ENCODE data around the gene HASPIN.
A peak's percentile ranks its signal among the peaks of the same experiment; 100 is the strongest.

Gene HASPIN

DNA sequence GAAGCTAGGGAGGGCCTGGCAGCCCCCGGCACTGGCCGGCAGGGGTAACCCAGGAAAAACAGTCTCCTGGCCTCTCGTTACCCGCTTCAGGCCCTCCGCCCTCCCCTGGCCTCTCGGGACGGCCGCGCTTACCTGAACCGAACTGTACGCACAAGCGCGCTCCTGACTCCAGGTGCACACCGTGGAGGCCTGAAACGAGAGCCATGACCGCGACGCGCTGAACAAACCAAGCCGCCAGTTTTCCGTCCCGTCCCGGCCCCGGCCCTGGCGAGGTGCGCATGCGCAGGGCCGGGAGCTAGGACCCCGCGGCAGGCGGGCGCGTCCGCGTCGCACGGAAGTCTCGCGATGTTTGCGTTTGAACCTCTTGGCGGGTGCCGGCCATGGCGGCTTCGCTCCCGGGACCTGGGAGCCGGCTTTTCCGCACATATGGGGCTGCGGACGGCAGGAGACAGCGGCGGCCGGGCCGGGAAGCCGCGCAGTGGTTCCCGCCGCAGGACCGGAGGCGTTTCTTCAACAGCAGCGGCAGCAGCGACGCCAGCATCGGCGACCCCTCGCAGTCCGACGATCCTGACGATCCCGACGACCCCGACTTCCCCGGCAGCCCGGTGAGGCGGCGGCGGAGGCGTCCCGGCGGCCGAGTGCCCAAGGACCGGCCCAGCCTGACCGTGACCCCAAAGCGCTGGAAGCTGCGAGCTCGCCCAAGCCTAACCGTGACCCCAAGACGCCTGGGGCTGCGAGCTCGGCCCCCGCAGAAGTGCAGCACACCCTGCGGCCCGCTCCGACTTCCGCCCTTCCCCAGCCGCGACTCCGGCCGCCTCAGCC is at the start of gene HASPIN:
Gene HASPIN, plus strand, starts transcription at position 348 of the 822 bp plus-strand sequence. Its CDS starts 33 bp downstream, at position 381.
- DNase-seq: peak; percentile 91

DNA sequence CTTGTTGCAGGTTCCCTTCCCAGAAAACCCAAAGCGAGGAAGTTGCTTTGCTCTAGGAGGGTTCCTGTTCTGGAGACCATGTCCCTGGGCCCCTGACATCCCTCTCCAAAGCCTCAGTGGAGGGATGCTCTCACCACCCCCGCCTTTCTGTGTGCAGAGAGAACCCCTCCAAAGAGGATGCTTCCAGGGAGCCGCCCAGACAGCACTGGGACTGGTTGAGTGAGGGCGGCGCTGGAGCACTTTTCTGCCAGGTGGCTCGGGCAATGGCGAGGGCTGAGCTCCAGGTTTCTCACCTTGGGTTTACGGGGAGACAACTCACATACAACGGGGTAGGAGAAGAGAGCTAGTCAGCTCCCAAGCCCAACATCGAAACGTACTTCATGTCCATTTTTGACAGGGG is 47.8 kb upstream of the HASPIN start:
- no peak for DNase-seq

DNA sequence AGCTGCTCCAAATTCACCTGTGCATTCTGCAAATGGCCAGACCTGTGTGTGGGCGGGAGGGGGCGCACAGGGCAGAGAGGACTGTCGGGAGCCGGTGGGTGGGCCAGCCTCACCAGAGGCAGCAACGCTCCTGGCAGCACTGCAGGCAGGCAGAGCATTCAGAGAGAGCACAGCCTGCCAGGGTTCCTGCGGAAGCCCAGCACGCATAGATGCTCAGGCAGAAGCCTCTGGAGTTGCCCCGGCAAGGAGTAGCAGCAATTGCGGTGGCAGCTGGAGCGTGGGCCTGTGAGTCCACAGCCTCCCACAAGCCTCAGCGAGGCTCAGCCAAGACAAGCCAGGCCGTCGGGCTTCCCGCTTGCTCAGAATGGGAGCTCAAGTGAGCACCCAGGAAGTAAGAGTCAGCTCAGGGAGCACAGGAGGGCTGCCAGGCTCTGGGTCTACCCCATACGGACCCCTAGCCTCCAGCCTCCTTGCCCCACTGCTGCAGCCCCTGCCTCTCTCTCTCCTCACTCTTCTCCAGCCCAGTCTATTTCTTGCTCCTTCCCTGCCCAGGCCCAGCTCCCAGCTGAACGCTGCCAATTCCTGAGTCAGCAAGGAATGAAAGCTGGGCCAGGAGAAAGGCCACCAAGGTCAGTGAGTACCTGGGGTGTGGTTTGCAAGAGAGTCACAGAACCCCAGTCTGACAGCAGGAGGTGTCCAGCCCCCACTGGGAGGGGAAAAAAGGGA is 45.4 kb upstream of the HASPIN start:
- no peak for DNase-seq

DNA sequence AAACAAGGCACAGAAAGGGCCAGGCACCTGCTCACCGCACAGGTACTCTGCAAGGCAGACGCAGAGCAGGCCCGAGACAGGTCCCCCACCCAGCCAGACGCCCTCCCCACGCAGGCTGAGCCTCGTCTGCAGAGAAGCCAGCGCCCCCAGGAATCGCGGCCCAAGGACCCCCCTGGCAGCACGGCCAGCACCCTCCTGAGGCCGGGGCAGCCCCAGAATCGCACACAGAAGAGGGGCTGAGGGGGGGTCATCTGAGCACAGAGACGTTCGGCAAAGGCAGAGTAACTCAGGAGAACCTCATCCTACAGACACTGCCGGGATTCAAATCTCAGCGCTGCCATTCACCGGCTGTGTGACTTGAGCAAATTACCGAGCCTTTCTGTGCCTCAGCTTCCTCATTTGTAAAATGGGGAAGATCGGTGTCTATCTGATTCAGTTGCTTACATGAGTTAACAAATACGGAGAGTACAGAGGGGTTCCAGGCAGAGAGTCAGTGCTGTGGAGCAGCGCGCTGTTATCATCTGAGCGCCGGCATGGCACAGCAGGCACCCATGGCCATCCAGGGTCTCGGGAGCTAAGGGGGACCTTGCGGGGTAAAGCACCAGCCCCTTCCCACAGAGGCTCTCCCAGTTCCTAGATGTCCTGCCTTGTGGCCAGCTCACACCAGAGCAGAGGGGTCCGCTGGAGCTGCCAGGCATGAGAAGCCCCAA is 44.7 kb upstream of the HASPIN start:
- DNase-seq: no peak

DNA sequence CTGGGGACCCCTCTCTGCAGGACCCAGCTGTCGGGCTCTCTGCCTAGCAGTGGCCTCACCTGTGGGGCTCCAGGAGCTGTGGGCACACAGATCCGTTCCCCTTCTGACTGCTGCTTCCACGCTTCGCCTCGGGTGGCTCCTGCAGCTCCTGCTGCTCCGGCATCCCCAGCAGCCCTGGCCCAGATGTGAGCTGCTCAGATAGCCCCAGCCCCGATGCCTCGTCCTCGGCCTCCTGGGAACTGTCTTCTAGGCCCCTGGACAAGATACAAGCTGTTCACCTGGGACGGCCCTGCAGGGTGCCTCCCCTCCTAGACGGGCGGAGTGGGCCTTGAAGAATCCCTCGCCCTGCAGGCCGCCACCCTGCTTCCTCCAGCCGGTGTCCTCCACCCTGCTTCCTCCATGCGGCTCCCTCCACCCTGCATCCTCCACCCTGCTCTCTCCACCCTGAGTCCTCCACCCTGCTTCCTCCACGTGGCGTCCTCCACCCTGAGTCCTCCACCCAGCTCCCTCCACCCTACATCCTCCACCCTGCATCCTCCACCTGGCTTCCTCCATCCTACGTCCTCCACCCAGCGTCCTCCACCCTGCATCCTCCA is 44.1 kb upstream of the HASPIN start:
- DNase-seq: no peak

DNA sequence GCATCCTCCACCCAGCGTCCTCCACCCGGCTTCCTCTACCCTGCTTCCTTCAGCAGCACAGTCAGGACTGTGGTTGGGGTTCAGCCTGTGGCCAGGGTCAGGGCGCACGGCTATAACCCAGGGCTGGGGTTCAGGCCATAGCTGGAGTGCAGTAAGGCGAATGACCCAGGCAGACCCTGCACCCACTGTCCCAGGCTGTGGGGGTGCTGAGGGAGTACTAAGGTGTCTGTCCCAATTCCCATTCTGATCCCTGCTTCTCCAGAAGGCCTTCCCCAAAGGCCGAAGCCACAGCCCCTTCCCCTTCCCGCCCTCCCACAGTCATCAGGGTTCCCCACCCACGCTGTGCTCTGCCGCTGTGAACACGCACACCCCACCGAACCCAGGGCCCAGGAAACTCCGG is 42.6 kb upstream of the HASPIN start:
- no peak for DNase-seq

DNA sequence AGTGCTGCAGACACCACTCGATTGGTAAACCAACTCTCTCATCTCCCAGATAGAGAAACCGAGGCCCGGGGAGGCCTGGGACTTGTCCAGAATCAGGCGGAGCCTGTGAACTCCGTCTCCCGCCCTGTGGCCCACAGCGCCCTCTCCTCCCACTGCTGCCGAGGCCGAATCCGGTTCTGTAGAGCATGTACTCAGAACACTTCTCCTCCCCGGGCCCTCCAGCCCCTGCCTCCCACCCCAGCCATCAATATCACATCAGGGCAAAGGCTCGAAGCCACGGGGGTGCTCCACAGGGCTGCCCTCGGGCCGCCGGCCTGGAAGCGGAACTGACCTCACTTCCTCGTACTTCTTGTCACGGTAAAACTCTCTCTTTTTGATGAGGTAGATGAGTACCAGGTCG is 42.1 kb upstream of the HASPIN start:
- DNase-seq: no peak

DNA sequence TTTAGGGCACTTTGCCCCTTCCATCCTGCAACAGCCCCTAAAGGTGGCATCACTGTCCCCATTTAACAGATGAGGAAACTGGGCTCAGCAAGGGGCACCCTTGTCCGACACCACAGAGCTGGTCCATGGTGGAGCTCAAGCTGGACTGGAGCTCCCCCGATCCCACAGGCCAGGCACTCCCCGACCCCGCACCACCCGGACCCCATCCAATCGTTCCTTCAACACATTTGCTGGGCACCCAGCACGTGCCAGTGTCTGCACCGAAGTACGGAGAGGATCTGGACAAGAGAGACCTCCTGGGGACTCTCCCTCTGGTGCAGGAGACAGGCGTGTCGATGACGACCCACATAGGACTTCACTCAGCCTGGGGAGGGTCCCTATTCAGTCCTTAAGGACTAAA is 41.7 kb upstream of the HASPIN start:
- no peak for DNase-seq

DNA sequence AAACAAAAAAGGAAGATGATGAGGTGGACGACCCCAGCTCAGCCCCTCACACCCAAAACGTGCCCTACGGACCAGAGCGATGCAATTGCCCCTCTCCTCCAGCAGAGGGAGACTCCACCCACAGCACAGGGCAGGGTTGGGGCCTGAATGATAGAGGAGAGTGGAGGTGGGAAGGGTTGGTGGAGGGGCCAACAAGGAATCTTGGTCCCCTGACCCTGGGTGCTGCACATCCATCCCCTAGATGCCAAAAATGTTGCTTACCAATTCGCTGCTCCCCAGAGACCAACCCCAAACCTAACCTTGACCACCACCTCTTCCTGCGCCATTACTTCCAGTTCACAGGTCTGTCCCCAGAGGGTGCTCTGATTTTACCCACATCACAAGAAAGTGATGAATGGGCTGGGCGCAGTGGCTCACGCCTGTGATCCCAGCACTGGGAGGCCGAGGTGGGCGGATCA is 40.6 kb upstream of the HASPIN start:
- DNase-seq: no peak

DNA sequence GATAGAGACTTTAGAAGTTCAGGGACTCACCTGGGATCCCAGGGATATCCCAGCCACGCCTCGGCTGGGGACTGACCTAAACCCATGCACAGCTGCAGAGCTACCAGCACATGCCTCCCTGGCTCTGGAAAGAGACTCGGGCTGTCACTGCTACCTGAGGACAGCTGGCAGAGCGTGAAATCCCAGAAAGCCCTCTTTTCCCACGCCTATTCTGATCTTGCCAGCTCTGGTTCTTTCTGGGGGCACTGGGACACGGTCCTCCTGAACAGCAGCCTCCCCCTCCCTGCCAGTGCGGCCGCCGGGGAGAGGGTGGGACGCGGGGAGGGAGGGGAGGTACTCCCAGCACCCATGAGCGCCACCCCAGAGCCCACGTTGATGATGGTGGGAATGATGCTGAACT is 38.5 kb upstream of the HASPIN start:
- DNase-seq: no peak

DNA sequence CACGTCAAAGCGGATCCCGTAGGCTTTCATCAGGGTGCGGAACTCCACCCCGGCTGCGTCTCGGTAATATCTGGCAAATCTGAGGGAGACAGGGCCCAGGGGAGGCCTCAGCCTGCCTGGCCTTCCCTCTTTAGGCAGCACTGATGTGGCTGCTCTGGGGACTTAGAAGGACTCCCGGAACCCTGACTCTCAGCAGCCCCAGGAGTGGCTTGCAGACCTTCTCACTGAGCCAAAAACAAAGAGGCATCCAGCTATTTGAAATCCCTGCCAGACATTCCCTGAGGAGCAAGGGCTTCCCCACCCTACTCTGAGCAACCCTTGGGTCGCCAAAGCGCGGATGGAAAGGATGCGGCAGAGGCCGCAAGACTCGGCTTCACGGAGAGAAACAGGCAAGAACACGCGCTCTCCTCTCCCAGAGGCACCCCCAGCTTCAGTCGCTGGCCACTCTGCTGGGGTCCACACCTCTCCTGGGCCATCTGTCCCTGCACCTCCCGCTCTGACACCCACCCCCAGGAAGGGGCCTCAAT is 35.6 kb upstream of the HASPIN start:
- no peak for DNase-seq

DNA sequence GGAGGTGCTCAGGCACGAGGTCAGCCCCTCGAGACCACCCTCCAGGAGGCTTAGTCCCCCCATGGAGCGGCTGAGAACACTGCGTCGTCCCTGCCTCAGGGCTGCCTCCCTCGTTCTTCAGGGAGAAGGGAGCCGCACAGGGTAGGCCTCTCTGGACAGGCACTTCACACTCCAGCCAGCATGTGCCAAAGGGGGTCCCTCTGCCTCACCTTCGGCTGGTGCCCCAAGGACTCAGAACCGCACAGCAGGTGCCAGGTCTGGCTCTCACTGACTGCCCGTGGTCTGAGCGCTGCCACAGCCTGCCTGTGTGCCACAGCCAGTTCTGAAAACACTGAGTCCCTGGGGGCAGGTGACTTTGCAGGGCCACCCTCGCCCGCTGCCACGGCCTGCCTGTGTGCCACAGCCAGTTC is 34.8 kb upstream of the HASPIN start:
- no peak for DNase-seq

DNA sequence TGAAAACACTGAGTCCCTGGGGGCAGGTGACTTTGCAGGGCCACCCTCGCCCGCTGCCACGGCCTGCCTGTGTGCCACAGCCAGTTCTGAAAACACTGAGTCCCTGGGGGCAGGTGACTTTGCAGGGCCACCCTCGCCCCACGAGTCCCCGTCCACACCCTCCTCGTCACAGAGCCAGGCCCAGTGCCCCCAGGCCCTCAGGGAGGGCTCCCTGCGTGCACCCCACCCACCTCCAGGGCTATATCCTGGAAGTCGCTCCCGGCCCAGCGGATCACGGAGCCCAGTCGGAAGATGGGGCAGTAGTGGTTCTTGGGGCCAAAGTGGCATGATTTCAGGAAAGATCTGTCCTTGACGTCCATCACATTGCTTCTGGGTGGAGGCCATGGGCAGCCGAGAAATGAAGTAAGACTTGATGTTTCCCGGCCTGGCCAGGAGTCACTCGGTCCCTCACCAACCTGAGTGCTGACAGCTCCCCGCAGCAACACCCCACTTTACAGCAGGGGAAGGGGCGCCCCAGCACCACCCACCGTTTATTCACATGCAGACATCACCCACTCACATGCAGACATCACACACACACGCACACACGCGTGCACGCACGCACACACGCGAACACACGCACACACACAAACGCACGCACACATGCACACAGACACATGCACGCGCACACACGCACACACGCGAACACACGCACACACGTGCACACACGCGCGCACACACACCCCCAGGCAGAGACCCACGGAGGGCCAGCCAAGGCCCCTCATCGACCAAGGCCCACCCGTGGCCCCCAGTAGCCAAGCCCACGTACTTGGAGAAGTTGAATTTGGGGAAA is 34.2 kb upstream of the HASPIN start:
- DNase-seq: no peak

DNA sequence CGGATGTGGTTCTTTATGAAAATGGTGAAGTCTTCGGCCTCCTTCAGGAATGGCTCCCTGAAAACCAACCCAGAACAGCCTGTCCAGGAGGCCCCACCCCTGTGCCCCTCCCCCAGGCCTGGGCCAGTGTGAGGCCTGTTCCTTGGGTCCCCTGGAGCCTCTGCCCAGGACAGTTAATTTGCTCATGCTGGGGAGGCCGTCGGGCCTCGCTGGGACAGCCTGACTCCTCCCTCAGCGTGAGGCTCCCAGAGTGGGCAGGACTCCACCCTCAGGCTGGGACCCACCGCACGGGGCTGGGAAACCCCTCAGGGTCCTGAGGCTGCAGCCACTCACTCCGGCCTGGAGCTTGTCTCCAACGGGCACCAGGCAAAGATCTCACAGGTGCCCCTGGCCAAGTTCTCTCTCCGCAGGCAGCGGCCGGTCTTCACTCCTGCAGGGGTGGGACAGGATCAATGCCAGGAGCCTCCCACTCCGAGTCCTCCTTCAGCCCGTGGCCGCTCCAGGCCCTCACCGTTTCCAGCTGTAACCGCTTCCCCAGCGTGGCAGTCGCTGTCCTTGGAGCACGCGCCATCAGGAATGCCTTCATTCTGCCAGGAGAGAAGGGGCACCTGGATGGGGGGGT is 33.5 kb upstream of the HASPIN start:
- no peak for DNase-seq

DNA sequence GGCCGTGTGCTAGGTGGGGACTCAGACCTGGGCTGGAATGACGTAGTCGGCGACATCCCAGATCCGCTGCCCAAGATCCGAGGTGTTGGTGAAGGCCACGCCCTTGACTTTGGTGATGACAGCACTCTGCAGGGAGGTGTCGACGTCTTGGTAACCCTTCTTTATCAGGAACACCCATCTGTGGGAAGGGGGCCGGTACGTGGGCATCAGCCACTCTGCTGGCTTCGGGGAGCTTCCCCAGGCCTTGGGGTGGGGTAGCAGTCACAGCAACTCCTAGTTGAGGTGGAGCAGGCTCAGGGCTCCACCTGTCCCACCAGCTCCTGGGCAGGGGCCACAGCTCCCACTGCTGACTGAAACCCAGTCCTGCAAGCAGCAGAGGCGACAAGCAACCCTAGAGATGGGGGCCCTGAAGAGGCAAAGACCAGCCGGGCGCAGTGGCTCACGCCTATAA is 32.1 kb upstream of the HASPIN start:
- no peak for DNase-seq

DNA sequence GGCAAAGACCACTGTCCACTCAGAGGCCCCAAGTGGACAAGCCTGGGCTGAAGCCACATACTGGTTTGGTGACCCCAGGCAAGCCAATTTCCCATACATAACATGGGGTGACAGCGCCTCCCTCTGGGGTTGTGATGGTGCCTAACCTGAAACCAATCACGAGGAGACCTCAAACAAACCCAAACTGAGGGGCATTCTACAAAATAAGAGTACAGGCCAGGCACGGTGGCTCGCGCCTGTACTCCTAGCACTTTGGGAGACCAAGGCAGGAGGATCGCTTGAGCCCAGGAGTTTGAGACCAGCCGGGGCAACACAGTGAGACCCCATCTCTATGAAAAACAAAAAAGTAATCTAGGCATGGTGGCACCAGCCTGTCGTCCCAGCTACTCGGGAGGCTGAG is 31.4 kb upstream of the HASPIN start:
- DNase-seq: no peak

DNA sequence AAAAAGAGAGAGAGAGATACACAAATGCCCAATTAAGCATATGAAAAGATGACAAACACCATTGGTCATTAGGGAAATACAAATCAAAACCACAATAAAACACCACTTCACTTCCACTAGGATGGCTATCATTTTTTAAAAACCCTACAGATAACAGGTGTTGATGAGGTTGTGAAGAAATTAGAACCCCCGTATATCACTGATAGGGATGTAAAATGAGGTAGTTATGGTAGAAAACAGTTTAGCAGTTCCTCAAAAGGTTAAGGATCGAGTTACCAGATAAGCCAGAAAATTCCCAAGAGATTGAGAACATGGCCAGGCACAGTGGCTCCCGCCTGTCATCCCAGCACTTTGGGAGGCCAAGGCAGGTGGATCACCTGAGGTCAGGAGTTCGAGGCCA is 30.6 kb upstream of the HASPIN start:
- no peak for DNase-seq

DNA sequence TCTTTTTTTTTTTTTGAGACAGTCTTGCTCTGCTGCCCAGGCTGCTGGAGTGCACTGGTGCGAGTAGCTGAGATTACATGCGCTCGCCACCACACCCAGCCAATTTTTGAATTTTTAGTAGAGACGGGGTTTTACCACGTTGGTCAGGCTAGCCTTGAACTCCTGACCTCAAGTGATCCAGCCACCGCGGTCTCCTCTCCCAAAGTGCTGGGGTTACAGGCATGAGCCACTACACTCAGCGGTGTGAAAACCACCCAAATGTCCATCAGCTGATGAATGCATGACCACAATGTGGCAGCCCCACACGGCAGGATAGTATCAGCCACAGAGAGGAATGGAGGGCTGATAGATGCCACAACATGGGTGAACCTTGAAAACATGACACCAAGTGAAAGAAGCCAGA is 29.9 kb upstream of the HASPIN start:
- no peak for DNase-seq

DNA sequence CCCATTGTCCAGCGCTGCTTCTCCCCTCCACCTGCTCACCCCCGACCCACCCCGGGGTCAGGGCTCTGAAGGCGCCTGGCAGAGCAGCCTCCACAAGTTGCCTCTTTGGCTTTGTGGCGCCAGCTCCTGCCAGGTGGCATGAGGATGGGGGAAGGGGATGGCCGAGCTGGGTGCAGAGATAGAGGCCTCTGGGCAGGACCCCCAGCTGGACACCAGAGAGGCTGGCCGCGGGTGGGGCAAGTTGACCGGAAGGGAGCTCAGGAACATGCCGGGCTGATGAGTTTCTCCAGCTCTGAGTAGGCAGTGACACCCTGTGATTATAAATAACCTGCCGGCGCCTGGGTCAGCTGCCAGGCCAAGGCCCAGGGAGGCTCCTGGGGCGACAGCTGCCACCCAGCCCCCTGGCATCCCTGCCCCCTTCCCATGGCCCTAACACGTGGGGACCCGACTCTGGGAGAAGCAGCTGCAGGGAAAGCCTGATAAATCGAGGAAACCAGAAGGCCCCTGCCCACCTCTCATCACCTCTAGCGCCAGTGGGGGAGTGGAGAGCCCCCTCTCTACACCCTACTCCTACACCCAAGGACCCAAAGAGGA is 28.5 kb upstream of the HASPIN start:
- no peak for DNase-seq

DNA sequence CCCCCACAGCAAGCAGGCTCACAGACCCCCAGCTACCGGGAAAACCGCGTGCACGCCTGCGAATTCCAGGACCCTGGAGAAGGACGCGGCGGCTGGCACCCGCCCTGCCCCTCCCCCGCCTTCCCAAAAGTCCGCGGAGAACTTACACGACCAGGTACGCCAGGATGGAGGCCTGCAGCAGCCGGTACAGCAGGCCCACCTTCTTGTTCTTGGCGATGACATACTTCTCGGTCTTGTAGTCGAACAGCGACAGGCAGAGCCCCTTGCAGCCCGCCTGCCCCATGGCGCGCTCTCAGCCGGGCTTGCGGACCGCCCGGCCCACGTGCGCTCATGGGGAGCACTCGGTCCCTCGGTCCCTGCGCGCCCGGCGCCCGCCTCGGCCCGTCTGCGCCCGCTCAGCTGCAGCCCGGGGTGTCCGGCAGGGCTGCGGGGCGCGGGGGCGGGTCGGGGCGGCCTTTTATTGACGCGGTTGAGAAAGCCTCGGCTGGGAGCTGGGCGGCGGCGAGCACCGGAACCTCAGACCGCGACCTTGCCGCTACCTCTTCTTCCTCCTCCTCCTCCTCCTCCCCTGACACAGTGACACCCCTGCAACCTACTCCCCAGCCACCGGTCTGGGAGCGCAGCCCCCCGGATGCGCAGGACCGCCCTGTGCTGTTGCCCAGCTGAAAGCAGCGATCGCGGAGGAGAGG is 27.8 kb upstream of the HASPIN start, which contains the start of gene P2RX5:
Gene P2RX5, minus strand, starts transcription at position 433 of the 689 bp plus-strand sequence. Its CDS starts 150 bp downstream, at position 283.
- no peak for DNase-seq
